GM19324 (cell line): ENCODE results near the gene PRADC1.

Source experiments
- ATAC-seq: cut with Tn5 transposase; IDR thresholded peaks from one replicate; pipeline ENCODE4 v1.9.1; 2021; ENCODE audit warnings: mild to moderate bottlenecking, moderate library complexity; ENCODE audit not compliant: unreplicated experiment, low FRiP score

PRADC1 gene

DNA sequence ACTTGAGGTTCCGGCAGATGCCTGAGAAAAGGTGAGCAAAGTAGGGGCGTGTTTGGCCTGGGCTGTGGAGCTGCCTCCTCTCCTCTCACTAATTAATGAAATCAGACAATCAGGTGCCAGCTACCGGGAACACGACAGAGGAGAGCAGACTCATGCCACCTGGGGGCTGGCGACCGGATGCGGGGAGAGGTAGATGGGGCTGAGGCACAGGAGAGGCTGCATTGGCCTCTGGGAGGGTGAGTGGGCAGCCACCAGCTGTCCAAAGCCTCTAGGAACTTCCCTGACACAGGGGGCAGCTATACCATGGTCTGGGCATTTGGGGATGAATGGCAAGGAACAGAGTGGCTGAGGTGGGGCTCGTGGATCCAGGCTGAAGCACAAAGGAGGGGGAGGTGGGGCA lies 26.2 kb upstream of the PRADC1 start:
- no peak for ATAC-seq

- no peak for ATAC-seq
Measured at GRCh38 chr2:73258913-73259215, 25.8 kb upstream of the PRADC1 start.

- no peak for ATAC-seq
Measured at GRCh38 chr2:73258186-73258912, 25.3 kb upstream of the PRADC1 start.

DNA sequence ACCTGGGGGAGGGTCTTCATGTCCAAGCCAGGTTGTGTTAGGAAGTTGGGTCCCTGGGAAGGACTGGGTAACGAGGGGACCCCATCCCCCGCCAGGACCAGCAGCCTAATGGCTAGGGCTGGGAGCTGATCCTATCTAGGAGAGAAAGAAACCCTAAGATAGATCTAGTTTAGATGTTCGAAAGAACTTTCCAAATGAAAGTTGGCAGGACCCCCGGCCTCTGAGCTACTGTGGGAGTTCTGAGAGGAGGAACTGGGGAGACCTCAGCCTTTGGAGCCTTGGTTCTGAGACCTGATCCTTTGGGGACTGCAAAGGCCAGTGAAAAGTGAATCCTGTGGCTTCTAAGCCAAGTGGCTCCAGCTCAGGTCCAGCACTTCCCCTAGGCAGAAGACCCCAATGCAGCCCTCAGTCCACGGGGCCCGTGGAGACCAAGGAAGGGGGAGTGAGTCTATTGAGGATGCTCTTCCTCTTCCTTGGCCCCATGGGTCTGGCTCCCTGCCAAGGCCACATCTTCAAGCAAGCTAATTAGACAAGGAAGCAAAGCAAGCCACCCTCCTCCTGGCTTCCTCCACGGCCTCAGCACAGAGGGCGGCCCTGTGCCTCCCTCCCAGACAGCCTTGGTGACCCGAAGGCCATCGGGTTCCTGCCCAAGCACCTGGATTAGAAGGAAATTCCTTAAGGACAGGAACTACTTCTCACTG lies 24.5 kb upstream of the PRADC1 start:
- ATAC-seq, result no peak

- ATAC-seq, result no peak
Measured at GRCh38 chr2:73257021-73257420, 24.0 kb upstream of the PRADC1 start.

- no peak for ATAC-seq
Measured at GRCh38 chr2:73256618-73256922, 23.5 kb upstream of the PRADC1 start.

DNA sequence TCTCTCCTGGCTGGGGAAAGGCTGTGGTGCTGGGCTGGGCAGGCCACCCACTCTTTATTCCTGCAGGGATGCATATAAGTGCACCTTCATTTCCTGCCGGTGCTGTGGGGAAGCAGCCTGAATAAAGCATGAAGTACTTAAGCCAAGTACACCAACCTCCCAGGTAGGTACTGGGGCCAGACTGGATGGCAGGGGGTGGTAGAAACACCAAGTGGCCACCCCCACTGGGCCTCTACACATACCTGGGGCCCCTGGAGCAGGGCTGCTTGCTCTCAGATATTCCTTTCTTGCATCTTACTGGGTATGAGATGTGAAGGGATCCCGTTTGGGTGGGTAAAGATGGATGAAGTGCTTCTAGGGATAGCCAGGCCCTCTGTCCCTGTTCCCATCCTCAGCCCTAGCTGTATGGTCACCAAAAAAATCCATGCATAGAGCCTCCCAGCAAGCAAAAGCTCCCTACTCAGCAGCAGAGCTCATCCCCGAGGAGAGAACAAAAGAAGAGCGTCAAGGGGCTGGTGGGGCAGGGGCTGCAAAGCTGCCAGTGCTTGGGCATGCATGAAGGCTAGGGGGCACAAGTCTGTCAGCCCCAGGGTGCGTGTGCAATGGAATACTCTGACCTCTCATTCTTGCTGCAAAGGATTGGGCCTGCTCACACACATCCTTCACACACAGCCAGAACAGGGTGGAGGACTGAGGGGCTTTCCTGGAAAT lies 23.0 kb upstream of the PRADC1 start:
- no peak for ATAC-seq

GRCh38 chr2:73255007-73255644 lies 22.1 kb upstream of the PRADC1 start:
- ATAC-seq, result no peak

GRCh38 chr2:73254343-73255006 lies 21.4 kb upstream of the PRADC1 start:
- ATAC-seq, result no peak

- no peak for ATAC-seq
Measured at GRCh38 chr2:73253901-73254300, 20.9 kb upstream of the PRADC1 start.

DNA sequence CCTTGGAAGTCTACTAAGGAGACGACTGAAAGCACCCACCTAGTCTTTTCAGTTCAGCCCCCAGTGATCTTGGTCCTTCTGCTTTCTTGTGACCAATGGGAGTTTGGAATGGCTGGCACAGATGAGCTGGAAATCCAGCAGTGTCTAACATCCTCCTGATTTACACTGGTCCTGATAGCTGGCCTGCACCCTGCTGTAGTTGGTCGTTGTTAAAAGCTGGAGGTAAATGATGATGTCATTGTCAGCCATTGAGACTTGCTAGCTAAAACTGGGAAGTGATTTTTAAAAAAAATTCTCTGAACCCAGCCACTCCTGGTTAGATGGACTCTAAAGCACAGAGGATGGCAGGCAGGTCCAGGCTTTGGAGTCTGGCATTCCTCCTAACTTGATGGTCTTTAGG lies 20.4 kb upstream of the PRADC1 start:
- no peak for ATAC-seq

DNA sequence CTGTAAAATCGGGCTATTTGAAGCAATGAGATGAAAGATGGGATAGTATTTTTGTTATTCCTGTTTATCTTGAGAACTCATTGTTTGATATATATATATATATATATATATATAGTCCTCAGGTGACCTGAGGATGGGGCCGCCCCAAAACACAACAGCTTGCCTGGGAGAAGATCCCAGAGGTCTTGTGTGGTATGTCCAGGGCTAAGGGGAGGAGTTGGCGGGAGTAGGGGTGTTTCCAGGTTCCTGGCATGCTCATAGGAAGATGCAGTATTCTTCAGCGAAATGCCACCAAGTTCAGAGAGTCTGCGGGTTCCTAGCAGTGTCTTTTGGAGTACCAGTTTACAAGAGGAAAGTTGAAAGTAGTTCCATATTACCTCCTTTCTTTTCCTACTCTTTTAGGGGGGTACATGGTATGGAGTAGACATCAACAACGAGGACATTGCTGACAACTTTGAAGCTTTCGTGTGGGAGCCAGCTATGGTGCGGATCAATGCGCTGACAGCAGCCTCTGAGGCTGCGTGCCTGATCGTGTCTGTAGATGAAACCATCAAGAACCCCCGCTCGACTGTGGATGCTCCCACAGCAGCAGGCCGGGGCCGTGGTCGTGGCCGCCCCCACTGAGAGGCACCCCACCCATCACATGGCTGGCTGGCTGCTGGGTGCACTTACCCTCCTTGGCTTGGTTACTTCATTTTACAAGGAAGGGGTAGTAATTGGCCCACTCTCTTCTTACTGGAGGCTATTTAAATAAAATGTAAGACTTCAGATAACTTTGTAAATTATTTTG lies 19.4 kb upstream of the PRADC1 start:
- no peak for ATAC-seq

- ATAC-seq, result no peak
Measured at GRCh38 chr2:73250872-73251846, 18.1 kb upstream of the PRADC1 start.

GRCh38 chr2:73249636-73250035 lies 16.6 kb upstream of the PRADC1 start:
- no peak for ATAC-seq

DNA sequence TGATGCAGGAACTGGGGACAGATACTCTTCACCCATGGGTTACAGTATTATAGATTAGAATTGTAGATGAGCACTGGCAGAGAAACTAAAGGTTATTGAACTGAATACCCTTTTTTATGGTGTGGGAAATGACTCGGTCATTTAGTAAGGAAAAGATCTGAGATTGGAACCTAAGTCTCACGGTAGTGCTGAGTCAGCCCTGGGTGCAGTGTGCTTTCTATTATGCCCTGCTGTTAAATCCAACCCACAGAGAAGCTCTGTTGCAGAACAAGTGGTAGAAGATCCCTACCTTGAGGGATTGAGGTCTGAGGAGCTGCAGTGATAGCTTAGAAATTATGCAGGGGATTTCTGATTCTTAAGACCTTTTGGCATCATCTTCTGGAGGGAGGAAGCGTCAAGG lies 13.8 kb upstream of the PRADC1 start:
- ATAC-seq, result no peak

DNA sequence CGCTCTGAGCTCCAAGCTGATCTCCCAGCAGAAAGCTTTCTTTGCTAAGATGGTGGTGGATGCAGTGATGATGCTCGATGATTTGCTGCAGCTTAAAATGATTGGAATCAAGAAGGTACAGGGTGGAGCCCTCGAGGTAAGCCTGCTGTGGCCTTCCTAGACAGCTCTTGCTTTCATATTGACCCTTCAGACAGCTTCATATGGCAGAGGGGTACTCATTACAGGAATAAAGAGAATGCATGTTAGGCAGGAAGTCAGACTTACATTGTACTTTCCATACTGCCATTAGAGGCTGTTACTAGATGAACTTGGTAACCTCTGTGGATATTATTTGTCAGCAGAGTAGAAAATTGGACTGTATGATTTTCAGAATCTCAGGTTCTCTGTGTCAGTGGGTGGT lies 11.5 kb upstream of the PRADC1 start:
- ATAC-seq, result no peak

DNA sequence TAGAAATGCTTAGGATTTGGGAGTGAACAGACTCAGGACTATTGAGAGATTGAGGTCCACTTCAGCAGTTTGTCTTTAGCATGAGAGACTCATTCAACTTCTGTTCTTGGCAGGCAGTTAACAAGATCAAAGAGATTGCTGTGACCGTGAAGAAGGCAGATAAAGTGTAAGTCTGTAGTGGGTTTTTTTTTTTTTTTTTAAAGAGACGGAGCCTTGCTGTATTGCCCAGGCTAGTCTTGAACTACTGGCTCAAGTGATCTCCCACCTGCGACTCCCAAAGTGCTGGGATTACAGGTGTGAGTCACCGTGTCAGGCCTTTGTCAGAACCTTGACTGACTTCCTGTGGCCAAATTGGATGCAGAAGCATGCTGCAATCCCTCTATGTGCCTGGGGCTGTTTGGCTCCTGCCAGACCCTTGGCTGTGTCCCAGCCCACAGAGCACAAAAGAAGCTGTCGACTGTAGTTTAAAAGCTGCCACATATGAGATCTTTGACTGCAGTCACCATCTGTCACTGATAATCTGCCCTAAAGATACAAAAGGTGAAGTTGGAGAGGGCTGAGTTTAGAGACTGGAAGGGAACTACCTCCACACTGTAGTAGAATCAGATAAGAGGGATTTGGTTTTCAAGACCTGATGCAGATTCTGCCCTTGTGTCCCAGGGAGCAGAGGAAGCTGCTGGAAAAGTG lies 11.0 kb upstream of the PRADC1 start:
- ATAC-seq, result no peak

DNA sequence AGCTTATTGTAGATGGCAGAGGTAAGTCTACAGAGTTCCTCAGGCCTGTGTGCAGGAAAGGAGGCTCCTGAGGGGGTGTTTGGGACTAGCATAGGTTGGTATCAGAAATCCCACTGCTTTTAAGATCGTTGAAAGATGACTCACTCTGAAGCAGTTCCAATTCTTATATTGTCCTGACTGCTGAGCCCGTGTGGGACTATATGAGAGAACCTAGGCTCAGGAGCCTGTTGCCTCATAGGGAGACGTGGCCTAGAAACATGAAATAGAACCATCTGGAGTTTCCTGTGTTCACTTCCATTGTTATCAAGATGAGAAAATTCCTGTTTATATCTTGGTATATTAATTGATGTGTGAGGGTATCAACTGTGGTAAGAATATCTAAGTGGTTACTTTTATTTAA lies 6.7 kb upstream of the PRADC1 start:
- ATAC-seq, result no peak

DNA sequence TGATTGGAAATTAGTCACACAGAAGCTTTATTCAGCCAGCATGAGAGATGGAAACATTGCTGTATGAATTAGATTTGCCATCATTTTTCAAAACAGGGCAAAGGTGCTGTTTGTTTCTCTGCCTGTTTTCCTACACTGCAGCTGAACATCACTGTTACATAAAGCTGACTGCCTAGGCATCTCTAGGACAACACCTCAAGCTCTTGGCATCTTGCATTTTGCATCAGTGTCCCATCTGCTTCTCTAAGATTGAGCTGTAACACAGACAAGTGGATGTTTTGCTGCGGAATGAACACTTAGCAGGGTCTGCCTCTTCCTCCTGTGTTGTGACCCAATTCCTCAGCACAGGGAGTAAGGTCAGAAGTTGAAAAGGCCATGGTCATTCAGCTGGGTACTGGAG lies 5.9 kb upstream of the PRADC1 start:
- no peak for ATAC-seq
